ENCODE data around the gene AMPD3. TPM values are rescaled to one million over a fixed set of nuclear protein-coding genes. Genes with fewer than 3 reads are reported as not detected.
A peak's percentile ranks its signal among the peaks of the same experiment; 100 is the strongest.

Gene AMPD3
- total and polyA plus RNA-seq, 9 donors, result 2.0 to 9.3 (median 6.8) TPM

- Histone ChIP-seq H3K9me3 (no peaks in the 10 kb centered on the region), H3K27me3 (no peaks in the 10 kb centered on the region), H3K4me3 (no peak overlapping the region), H3K27ac (no peak overlapping the region), H3K36me3 (no peaks in the 10 kb centered on the region), H3K4me1 (ENCODE audit: insufficient read depth) (no peaks in the 10 kb centered on the region)
- TF ChIP-seq CTCF (IDR thresholded peaks at IDR 0.05) (no peak), EP300 (IDR thresholded peaks at IDR 0.05) (no peak), POLR2A (IDR thresholded peaks at IDR 0.05) (no peak)
- intact Hi-C loops (cut with DNase I), result no loop called here
- no peak for DNase-seq
- WGBS, 3 donors, result 83 to 88% (median 88%) methylated on average over 6 of the region's 6 CpGs
Measured at GRCh38 chr11:10480026-10480425, 25.0 kb downstream of the AMPD3 start.

- TF ChIP-seq POLR2A (IDR thresholded peaks at IDR 0.05), result no peak
- 80 to 87% (median 86%) methylated on average over 2 of the region's 2 CpGs for WGBS, 3 donors
- DNase-seq, result no peak
- no peaks in the 10 kb centered on the region for H3K9me3 ChIP-seq
- intact Hi-C loops (cut with DNase I), result no loop called here
- no peaks in the 10 kb centered on the region for H3K36me3 ChIP-seq
- H3K27ac ChIP-seq, result no peak overlapping the region
- no peaks in the 10 kb centered on the region for H3K27me3 ChIP-seq
- H3K4me3 ChIP-seq, result no peak overlapping the region
- H3K4me1 ChIP-seq (ENCODE audit: insufficient read depth), result no peaks in the 10 kb centered on the region
Measured at GRCh38 chr11:10480760-10481159, 25.7 kb downstream of the AMPD3 start.

GRCh38 chr11:10481560-10482349 is 26.7 kb downstream of the AMPD3 start:
- DNase-seq, result no peak
- no peaks in the 10 kb centered on the region for H3K27me3 ChIP-seq
- intact Hi-C loops (cut with DNase I), result no loop called here
- H3K36me3 ChIP-seq, result no peaks in the 10 kb centered on the region
- H3K4me3 ChIP-seq, result no peak overlapping the region
- no peak overlapping the region for H3K27ac ChIP-seq
- TF ChIP-seq POLR2A (IDR thresholded peaks at IDR 0.05), result no peak
- TF ChIP-seq EP300 (IDR thresholded peaks at IDR 0.05), result no peak
- TF ChIP-seq CTCF (IDR thresholded peaks at IDR 0.05), result no peak
- no peaks in the 10 kb centered on the region for H3K9me3 ChIP-seq
- H3K4me1 ChIP-seq (ENCODE audit: insufficient read depth), result no peaks in the 10 kb centered on the region
- 84 to 92% (median 91%) methylated on average over 16 of the region's 16 CpGs for WGBS, 3 donors

GRCh38 chr11:10483174-10483573 is 28.1 kb downstream of the AMPD3 start:
- H3K27me3 ChIP-seq, result no peaks in the 10 kb centered on the region
- H3K27ac ChIP-seq, result no peak overlapping the region
- 98 to 100% (median 100%) methylated on average over 1 of the region's 1 CpG for WGBS, 3 donors
- intact Hi-C loops (cut with DNase I), result no loop called here
- no peak for DNase-seq
- TF ChIP-seq CTCF (IDR thresholded peaks at IDR 0.05), result no peak
- no peak for TF ChIP-seq EP300 (IDR thresholded peaks at IDR 0.05)
- no peak for TF ChIP-seq POLR2A (IDR thresholded peaks at IDR 0.05)
- H3K4me1 ChIP-seq (ENCODE audit: insufficient read depth), result no peaks in the 10 kb centered on the region
- H3K36me3 ChIP-seq, result no peaks in the 10 kb centered on the region
- H3K4me3 ChIP-seq, result no peak overlapping the region
- H3K9me3 ChIP-seq, result no peaks in the 10 kb centered on the region

DNA sequence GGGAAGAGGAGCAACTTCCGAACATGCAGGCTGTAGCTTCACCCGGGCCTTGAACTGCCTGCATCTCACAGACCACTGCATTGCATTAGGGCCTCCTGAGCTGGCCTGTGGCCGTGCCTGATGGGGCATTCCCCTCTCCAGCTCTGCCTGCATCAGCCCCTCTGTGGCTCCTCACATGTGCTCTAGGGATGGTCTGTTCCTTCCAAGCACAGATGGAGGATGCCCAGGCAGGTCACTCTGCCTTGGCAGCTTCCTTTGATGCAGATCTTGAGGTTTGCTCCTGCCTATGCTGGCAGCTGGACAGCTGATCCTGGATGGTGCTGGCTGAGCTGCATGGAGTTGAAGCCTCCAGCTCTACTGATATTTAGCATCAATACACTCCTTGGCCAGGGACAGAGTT is 28.5 kb downstream of the AMPD3 start:
- intact Hi-C loops (cut with DNase I), result no loop called here
- TF ChIP-seq EP300 (IDR thresholded peaks at IDR 0.05), result no peak
- TF ChIP-seq CTCF (IDR thresholded peaks at IDR 0.05), result no peak
- peak in 1 of 5 donors; percentile 6 for DNase-seq
- no peaks in the 10 kb centered on the region for H3K4me1 ChIP-seq (ENCODE audit: insufficient read depth)
- 59 to 80% (median 68%) methylated on average over 3 of the region's 3 CpGs for WGBS, 3 donors
- no peaks in the 10 kb centered on the region for H3K9me3 ChIP-seq
- no peaks in the 10 kb centered on the region for H3K36me3 ChIP-seq
- no peak overlapping the region for H3K4me3 ChIP-seq
- no peaks in the 10 kb centered on the region for H3K27me3 ChIP-seq
- H3K27ac ChIP-seq, result no peak overlapping the region

Data from ovary (tissue), 9 donors.